Activated CD4-positive, alpha-beta memory T cell treated with anti-CD3 and anti-CD28 coated beads for 36 hours (primary cell): ENCODE results near the gene CEP250. TPM values are rescaled to one million over a fixed set of nuclear protein-coding genes. Genes with fewer than 3 reads are reported as not detected.
"Not testable (repeated sequence)": the region's sequence is repeated elsewhere in the genome, so short reads cannot be mapped to it uniquely, and the experiment has no call there.

ENCODE experiments used
- CTCF ChIA-PET: fragments of 350-600 bp; sonication (Branson Sonifier 250); formaldehyde crosslinking; loops from one replicate; lab custom pipeline; 2021; ENCODE audit warnings: antibody characterized with exemption, inconsistent platforms; lab: Charles Lee
- POLR2A ChIA-PET: fragments of 350-600 bp; sonication (Branson Sonifier 250); formaldehyde crosslinking; loops from one replicate; lab custom pipeline; 2021; ENCODE audit warnings: antibody characterized with exemption; lab: Charles Lee
- DNase-seq: peaks from one replicate; pipeline ENCODE4 v3.0.0-alpha.2; 2020
- H3K27ac Mint-ChIP-seq: one replicate; pipeline ENCODE4 v1.8.0; 2021; ENCODE audit warnings: mixed read lengths
- H3K27me3 Mint-ChIP-seq: one replicate; pipeline ENCODE4 v1.8.0; 2021; ENCODE audit warnings: mixed read lengths
- H3K36me3 Mint-ChIP-seq: one replicate; pipeline ENCODE4 v1.8.0; 2021; ENCODE audit warnings: mixed read lengths
- H3K4me1 Mint-ChIP-seq: one replicate; pipeline ENCODE4 v1.8.0; 2021; ENCODE audit warnings: low read depth, mixed read lengths
- H3K4me3 Mint-ChIP-seq: one replicate; pipeline ENCODE4 v1.8.0; 2021; ENCODE audit warnings: mild to moderate bottlenecking, mixed read lengths
- H3K9me3 Mint-ChIP-seq: one replicate; pipeline ENCODE4 v1.8.0; 2021; ENCODE audit warnings: mixed read lengths
- intact Hi-C: fragments of 100-400 bp; cut with micrococcal nuclease; formaldehyde crosslinking; loops from one replicate; pipeline ENCODE4 v1.15.1; 2023
- total RNA-seq, 2 experiments: library from RNA; stranded (reverse); gene quantifications; one replicate each; pipeline ENCODE4 v1.2.3, GENCODE V29; 2021

The CEP250 gene
- total RNA-seq, 2 experiments from 2014 or later: 47.2 to 60.8 TPM

DNA sequence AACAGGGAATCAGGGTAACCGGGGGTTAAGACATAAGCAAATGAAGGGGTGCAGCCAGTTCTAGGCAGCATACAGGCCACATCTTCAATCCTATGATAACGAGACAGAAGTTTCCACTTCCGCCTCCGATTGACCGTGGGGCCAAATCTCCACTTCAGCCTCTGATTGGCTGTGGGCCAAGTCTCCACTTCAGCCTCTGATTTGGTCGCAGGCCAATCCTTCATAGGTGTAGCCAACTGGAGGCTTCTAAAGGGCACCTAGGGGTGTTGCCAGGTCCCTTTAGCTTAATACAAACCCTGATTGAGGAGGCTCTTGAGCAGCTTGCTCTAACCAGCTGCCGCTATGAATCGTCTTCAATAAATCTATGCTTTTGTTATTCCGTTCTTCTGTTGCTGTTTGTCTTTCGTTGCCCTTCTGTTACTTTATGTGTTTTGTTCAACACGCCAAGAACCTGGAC is 84.4 kb downstream of the CEP250 start:
- H3K9me3 Mint-ChIP-seq: no peaks in the 10 kb centered on the region
- ChIA-PET CTCF (interaction anchor here (0.5 to 1.6 kb wide), 3 partner anchors 8 to 453 kb away, joined by 3 read pairs; no protein-coding TSS in a partner anchor), POLR2A (interaction anchor here (1.2 kb wide), 1 partner anchor 85 kb away, joined by 3 read pairs; the partner anchor contains the start of gene CEP250)
- no peak overlapping the region for H3K27ac Mint-ChIP-seq
- intact Hi-C loops: loop anchor here (5.0 kb wide), 2 partner anchors 82 to 123 kb away; partner anchors contain the start of genes CEP250, CPNE1 and RBM12
- H3K27me3 Mint-ChIP-seq: no peaks in the 10 kb centered on the region
- H3K4me3 Mint-ChIP-seq: peak overlapping the region; percentile 16
- peaks cover 4% of the 10 kb centered on the region for H3K36me3 Mint-ChIP-seq
- DNase-seq: peak; percentile 55
- peaks cover 20% of the 10 kb centered on the region for H3K4me1 Mint-ChIP-seq

DNA sequence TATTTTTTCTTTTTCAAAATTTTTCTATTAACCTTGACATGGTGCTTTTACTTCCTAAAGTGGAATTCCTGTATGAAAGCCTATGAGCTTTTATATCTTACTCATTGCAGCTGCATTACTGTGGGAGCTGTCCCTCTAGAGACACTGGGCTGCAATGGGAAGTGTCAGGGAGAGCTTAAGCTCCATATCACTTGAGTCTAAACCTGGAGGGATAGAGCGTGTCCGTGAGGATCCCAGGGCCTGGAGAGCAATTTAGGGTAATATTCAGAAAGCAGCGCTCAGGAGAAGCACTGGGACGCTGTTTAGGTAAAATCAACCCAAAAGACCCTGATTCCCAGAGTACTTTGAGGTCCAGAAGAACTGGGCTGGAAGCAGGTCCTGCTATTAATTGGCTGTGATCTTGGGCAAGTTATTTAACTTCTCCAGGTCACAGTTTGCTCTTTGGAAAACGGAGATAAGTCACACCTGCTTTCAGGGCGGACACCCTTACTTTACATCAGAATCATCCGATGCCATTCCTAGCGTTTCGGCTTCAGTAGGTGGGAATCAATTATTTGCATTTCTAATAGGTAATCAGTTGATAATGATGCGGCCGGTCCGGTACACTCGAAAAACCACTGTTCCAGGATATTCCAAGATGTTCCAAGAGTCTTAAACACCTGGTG is 85.9 kb downstream of the CEP250 start:
- H3K36me3 Mint-ChIP-seq: peaks cover 4% of the 10 kb centered on the region
- H3K4me1 Mint-ChIP-seq: peaks cover 20% of the 10 kb centered on the region
- H3K4me3 Mint-ChIP-seq: peak overlapping the region; percentile 86
- intact Hi-C loops: loop anchor here (5.0 kb wide), 2 partner anchors 84 to 121 kb away; partner anchors contain the start of genes CEP250, CPNE1 and RBM12
- no peaks in the 10 kb centered on the region for H3K27me3 Mint-ChIP-seq
- DNase-seq: no peak
- ChIA-PET CTCF (interaction anchor here (0.6 to 1.9 kb wide), 7 partner anchors 11 to 452 kb away, joined by 3 to 7 read pairs (median 3); partner anchors contain the start of gene SCAND1), POLR2A (interaction anchor here (0.5 to 2.9 kb wide), 7 partner anchors 51 to 413 kb away, joined by 3 to 13 read pairs (median 4); partner anchors contain the start of genes SCAND1 and SPAG4)
- no peaks in the 10 kb centered on the region for H3K9me3 Mint-ChIP-seq
- no peak overlapping the region for H3K27ac Mint-ChIP-seq

DNA sequence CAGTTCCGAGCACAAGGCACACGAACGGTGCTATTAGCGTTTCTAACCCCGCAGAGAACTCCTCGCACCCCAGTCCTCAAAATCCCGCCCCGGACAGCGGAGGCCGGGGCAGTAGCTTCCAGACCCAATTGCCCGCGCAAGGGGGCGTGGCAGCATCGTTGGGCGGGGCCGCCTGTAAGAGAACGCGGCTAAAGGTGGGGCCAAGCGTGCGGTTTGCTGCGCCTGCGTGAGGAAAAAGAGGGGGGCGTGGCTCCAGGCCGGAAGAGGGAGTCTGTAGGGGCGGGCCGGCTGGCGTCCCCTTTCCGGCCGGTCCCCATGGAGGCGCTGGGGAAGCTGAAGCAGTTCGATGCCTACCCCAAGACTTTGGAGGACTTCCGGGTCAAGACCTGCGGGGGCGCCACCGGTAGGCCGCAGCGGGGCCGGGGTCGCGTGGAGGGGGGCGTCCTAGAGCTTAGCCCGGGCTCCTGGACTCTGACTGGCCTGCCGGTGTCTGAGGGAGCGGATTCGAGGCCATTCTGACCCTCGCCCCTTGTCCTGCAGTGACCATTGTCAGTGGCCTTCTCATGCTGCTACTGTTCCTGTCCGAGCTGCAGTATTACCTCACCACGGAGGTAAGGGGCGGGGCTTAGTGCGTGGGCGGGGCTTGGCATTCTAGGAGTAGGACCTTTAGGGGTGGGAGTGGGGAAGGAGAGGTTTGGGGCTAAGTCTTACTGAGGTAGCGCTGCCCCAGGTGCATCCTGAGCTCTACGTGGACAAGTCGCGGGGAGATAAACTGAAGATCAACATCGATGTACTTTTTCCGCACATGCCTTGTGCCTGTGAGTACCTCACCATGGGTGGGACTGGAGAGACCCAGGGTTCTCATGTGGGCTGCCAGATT is 86.6 kb downstream of the CEP250 start, which contains the start of gene ERGIC3:
Gene ERGIC3, plus strand, starts transcription at position 296 of the 880 bp plus-strand sequence. Its CDS starts 20 bp downstream, at position 316.
- peaks cover 20% of the 10 kb centered on the region for H3K4me1 Mint-ChIP-seq
- peaks cover 4% of the 10 kb centered on the region for H3K36me3 Mint-ChIP-seq
- H3K4me3 Mint-ChIP-seq: peak within 1 kb of the TSS; percentile 86
- intact Hi-C loops: loop anchor here (1.0 to 5.0 kb wide), 4 partner anchors 51 to 120 kb away; partner anchors contain the start of genes CEP250, CPNE1 and RBM12
- CTCF ChIA-PET: interaction anchor here (0.6 to 1.9 kb wide), 7 partner anchors 10 to 451 kb away, joined by 3 to 7 read pairs (median 3); partner anchors contain the start of gene SCAND1
- H3K9me3 Mint-ChIP-seq: no peaks in the 10 kb centered on the region
- no peaks in the 10 kb centered on the region for H3K27me3 Mint-ChIP-seq
- peak within 1 kb of the TSS; percentile 79 for H3K27ac Mint-ChIP-seq
- POLR2A ChIA-PET: interaction anchor here (0.6 to 2.9 kb wide), 6 partner anchors 51 to 412 kb away, joined by 3 to 13 read pairs (median 5); partner anchors contain the start of genes SCAND1 and SPAG4
- peak; percentile 99 for DNase-seq

DNA sequence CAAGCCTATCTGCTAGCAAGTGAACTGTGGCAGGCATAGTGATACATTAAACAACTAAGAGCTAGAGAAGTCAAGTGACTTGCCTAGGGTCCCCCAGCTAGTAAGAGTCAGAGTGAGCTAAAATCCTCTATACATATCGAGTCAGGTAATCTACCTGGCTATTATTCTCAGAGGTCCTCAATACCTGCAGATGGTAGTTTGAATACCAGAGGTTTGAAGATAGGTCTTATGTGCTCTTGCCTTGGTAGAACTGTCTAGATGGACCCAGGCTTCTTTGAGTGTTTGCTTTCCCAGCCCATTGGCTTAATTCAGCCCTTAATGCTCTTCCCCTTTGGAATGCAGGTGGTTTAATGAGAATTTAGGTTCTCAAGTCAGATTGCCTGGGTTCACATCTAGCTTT is 87.6 kb downstream of the CEP250 start:
- intact Hi-C loops: loop anchor here (1.0 to 5.0 kb wide), 4 partner anchors 52 to 119 kb away; partner anchors contain the start of genes CEP250, CPNE1 and RBM12
- H3K36me3 Mint-ChIP-seq: peaks cover 4% of the 10 kb centered on the region
- ChIA-PET CTCF (interaction anchor here (0.9 to 1.9 kb wide), 2 partner anchors 59 to 239 kb away, joined by 3 to 6 read pairs; no protein-coding TSS in a partner anchor), POLR2A (interaction anchor here (0.6 to 2.9 kb wide), 4 partner anchors 8 to 73 kb away, joined by 3 to 13 read pairs (median 8); partner anchors contain the start of gene SPAG4)
- H3K27me3 Mint-ChIP-seq: no peaks in the 10 kb centered on the region
- no peak for DNase-seq
- H3K9me3 Mint-ChIP-seq: no peaks in the 10 kb centered on the region
- peak overlapping the region; percentile 29 for H3K27ac Mint-ChIP-seq
- peaks cover 20% of the 10 kb centered on the region for H3K4me1 Mint-ChIP-seq
- H3K4me3 Mint-ChIP-seq: peak overlapping the region; percentile 86

DNA sequence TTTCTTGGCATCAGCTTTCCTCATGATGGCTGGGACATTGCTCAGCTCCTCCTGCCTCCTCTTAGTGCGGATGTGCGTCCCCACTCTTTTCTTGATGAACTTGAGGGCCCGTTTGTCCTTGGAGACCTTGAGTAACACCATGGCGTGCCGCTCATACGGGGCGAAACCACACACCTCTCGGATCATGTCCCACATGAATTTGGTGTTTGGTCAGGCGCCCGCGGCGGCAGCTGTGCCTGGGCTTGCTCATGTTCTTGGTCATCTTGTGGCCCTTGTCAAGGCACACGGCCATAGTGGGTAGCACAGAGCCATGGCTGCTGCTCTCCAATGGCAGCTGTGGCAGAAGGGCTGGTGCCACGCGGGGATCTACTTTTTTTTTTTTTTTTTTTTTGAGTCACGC is 89.0 kb downstream of the CEP250 start:
- no peak overlapping the region for H3K27ac Mint-ChIP-seq
- ChIA-PET POLR2A (no interaction called here), CTCF (no interaction called here)
- no peak for DNase-seq
- H3K9me3 Mint-ChIP-seq: no peaks in the 10 kb centered on the region
- no peaks in the 10 kb centered on the region for H3K27me3 Mint-ChIP-seq
- H3K36me3 Mint-ChIP-seq: peaks cover 12% of the 10 kb centered on the region
- H3K4me3 Mint-ChIP-seq: no peak overlapping the region
- H3K4me1 Mint-ChIP-seq: peaks cover 20% of the 10 kb centered on the region
- intact Hi-C loops: loop anchor here (5.0 kb wide), 2 partner anchors 87 to 118 kb away; partner anchors contain the start of genes CEP250, CPNE1 and RBM12

DNA sequence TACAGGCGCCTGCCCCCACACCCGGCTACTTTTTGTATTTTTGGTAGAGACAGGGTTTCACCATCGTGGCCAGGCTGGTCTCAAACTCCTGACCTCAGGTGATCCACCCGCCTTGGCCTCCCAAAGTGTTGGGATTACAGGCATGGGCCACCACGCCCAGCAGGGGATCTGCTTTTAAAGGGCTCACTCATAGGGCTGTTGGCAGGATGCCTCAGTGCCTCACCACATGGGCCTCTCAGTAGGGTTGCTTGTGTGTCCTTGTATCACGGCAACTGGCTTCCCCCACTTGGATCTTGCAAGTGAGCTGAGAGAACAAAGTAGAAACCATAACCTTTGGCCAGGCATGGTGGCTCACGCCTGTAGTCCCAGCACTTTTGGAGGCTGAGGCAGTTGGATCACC is 89.5 kb downstream of the CEP250 start:
- CTCF ChIA-PET, H3K27me3 Mint-ChIP-seq: not testable (repeated sequence)

DNA sequence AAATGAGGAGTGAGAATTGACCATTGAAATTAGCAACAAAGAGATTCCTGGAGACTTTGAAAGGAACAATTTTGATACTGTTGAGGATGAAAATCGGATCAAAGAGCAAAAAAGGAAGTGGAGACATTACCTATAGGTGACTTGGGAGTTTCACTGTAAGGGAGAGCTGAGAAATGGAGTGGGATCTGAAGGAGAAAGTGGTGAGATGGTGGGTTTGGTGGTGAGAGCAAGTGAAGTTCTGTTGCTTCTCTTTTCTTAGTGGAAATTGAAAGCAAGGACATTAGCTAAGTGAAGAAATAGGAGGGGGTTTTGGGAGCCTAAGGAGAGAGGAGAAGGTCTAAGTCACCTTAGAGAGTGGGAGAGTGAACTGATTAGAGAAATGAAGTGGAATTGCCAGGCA is 90.7 kb downstream of the CEP250 start:
- no peak overlapping the region for H3K4me3 Mint-ChIP-seq
- no peaks in the 10 kb centered on the region for H3K9me3 Mint-ChIP-seq
- H3K27ac Mint-ChIP-seq: no peak overlapping the region
- H3K4me1 Mint-ChIP-seq: peaks cover 18% of the 10 kb centered on the region
- no peaks in the 10 kb centered on the region for H3K27me3 Mint-ChIP-seq
- POLR2A ChIA-PET: no interaction called here
- CTCF ChIA-PET: interaction anchor here (1.0 kb wide), 1 partner anchor 83 kb away, joined by 4 read pairs; no protein-coding TSS in a partner anchor
- intact Hi-C loops: no loop called here
- no peak for DNase-seq
- H3K36me3 Mint-ChIP-seq: peaks cover 17% of the 10 kb centered on the region

More for the DNA sequence above, 89.5 kb downstream of the CEP250 start:
- not testable (repeated sequence) for H3K27ac Mint-ChIP-seq, H3K4me3 Mint-ChIP-seq, DNase-seq, H3K9me3 Mint-ChIP-seq
- intact Hi-C loops: loop anchor here (5.0 kb wide), 2 partner anchors 88 to 117 kb away; partner anchors contain the start of genes CEP250, CPNE1 and RBM12
- Mint-ChIP-seq H3K4me1 (peaks cover 20% of the 10 kb centered on the region), H3K36me3 (peaks cover 15% of the 10 kb centered on the region)
- POLR2A ChIA-PET: interaction anchor here (0.6 kb wide), 1 partner anchor 348 kb away, joined by 3 read pairs; no protein-coding TSS in a partner anchor

DNA sequence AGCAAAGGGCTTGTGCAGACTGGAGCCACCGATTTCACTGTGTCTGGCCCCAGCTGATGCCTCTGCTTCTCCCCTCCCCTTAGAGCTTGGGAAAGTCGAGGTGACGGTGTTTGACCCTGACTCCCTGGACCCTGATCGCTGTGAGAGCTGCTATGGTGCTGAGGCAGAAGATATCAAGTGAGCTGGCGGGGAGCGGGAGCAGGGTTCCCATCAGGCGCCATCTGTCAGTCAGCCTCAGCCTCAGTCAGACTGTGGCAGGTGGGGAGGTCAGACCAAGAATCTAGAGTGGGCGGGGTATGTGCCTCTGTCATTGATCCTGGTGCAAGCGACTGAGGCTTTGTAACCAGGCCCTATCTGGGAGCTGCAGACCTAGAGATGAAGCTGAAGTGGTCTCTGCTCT is 91.9 kb downstream of the CEP250 start:
- Mint-ChIP-seq H3K9me3 (no peaks in the 10 kb centered on the region), H3K27ac (no peak overlapping the region), H3K36me3 (peaks cover 17% of the 10 kb centered on the region), H3K4me1 (peaks cover 11% of the 10 kb centered on the region), H3K4me3 (no peak overlapping the region), H3K27me3 (no peaks in the 10 kb centered on the region)
- CTCF ChIA-PET: interaction anchor here (0.8 kb wide), 1 partner anchor 100 kb away, joined by 3 read pairs; no protein-coding TSS in a partner anchor
- intact Hi-C loops: no loop called here
- no peak for DNase-seq
- POLR2A ChIA-PET: no interaction called here

DNA sequence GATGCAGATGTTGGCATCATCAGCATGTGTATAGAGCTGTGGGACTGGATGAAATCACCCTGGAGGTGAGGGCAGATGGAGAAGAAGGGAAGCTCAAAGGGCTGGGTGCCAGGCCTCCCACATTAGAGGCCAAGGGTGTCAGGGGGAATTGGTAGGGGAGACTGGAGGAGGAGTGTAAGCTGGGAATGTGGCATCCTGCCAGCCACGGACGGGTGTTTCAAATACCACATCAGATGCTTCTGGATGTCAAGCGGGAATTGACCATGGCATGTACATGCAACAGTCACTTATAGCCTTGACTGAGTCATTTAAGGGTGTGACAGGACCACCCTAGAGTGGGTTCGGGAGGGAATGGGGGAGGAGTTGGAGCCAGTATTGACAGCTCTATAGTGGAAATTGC is 96.1 kb downstream of the CEP250 start:
- H3K9me3 Mint-ChIP-seq: no peaks in the 10 kb centered on the region
- no peaks in the 10 kb centered on the region for H3K4me1 Mint-ChIP-seq
- H3K27me3 Mint-ChIP-seq: no peaks in the 10 kb centered on the region
- intact Hi-C loops: no loop called here
- no peak overlapping the region for H3K4me3 Mint-ChIP-seq
- H3K36me3 Mint-ChIP-seq: peaks cover 18% of the 10 kb centered on the region
- no peak for DNase-seq
- CTCF ChIA-PET: interaction anchor here (1.8 kb wide), 1 partner anchor 10 kb away, joined by 4 read pairs; the partner anchor contains the start of gene ERGIC3
- no peak overlapping the region for H3K27ac Mint-ChIP-seq
- POLR2A ChIA-PET: no interaction called here

DNA sequence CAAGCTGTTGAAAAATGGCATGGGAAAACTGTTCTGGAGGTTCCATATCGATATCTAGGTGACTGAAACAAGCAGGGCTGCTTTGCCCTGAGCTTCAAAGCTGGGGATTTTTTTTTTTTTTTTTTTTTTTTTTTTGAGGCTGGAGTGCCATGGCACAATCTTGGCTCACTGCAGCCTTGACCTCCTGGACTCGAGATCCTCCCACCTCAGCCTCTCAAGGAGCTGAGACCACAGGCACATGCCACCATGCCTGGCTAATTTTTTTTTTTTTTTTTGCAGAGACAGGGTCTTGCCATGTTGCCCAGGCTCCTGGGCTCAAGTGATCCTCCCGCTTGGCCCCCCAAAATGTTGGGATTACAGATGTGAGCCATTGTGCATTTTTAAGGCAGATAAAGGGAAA is 97.5 kb downstream of the CEP250 start:
- Mint-ChIP-seq H3K4me1 (no peaks in the 10 kb centered on the region), H3K4me3 (no peak overlapping the region), H3K36me3 (peaks cover 23% of the 10 kb centered on the region), H3K27me3 (no peaks in the 10 kb centered on the region), H3K9me3 (no peaks in the 10 kb centered on the region), H3K27ac (no peak overlapping the region)
- intact Hi-C loops: no loop called here
- no peak for DNase-seq
- ChIA-PET POLR2A (no interaction called here), CTCF (interaction anchor here (1.8 kb wide), 1 partner anchor 11 kb away, joined by 4 read pairs; the partner anchor contains the start of gene ERGIC3)

DNA sequence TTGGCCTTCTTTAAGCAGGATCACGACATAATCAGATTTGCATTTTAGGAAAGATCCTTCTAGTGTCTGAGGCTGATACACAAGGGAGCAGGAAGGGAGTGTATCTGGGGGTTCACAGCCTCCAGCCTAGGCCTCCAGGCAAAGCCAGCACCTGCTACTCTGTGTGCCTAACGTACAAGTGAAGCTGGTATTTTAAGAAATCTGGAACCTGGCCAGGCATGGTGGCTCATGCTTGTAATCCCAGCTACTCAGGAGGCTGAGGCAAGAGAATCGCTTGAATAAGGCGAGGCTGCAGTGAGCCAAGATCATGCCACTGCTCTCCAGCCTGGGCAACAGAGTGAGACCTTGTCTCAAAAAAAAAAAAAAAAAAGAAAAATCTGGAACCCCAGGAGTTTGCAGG is 100.1 kb downstream of the CEP250 start:
- H3K4me1 Mint-ChIP-seq, POLR2A ChIA-PET, intact Hi-C loops, H3K4me3 Mint-ChIP-seq, H3K9me3 Mint-ChIP-seq, DNase-seq, H3K27ac Mint-ChIP-seq, H3K27me3 Mint-ChIP-seq, H3K36me3 Mint-ChIP-seq, CTCF ChIA-PET: not testable (repeated sequence)
